B cell (primary cell): ENCODE data around the gene GJC1. TPM values are rescaled to one million over a fixed set of nuclear protein-coding genes. Genes with fewer than 3 reads are reported as not detected.

Experiments used
- ATAC-seq: fragments of 200-7000 bp; cut with Tn5 transposase; one replicate; pipeline ENCODE4 v1.10.0; 2021; ENCODE audit warnings: low read depth, mild to moderate bottlenecking, moderate number of reproducible peaks, moderate library complexity
- CTCF ChIA-PET: fragments of 350-600 bp; sonication (Branson Sonifier 250); formaldehyde crosslinking; loops from one replicate; lab custom pipeline; 2021; ENCODE audit warnings: antibody characterized with exemption, inconsistent platforms; lab: Charles Lee
- POLR2A ChIA-PET: fragments of 350-600 bp; sonication (Branson Sonifier 250); formaldehyde crosslinking; loops from one replicate; lab custom pipeline; 2021; ENCODE audit warnings: antibody characterized with exemption; lab: Charles Lee
- DNase-seq: peaks from one replicate; pipeline ENCODE4 v3.0.0; 2013
- H2AFZ ChIP-seq: 2 replicates; pipeline ENCODE4 v1.6.1; 2012; ENCODE audit warnings: mild to moderate bottlenecking, low read depth, low read length; ENCODE audit not compliant: insufficient read depth, poor library complexity, severe bottlenecking
- H3K27ac ChIP-seq, 2 donors: 1 replicate in 1 of 2; 2 replicates in 1 of 2; pipeline ENCODE4 v1.5.1; 2012 to 2013; ENCODE audit warnings: low read length in 2 of 2, mild to moderate bottlenecking in 2 of 2, moderate library complexity in 1 of 2
- H3K27me3 ChIP-seq, 4 experiments: fragments of 200-600 bp in 1 of 4; sonication (generic) in 1 of 4; replicated peaks in 1 of 4; 1 replicate in 2 of 4; 2 replicates in 2 of 4; pipeline versions ENCODE4 v1.6.1 to v1.7.0; 2013 to 2016; ENCODE audit warnings: low read length in 3 of 4, mild to moderate bottlenecking in 2 of 4, mixed read lengths in 1 of 4, moderate library complexity in 1 of 4; ENCODE audit not compliant: insufficient read depth in 4 of 4, control insufficient read depth in 3 of 4; ENCODE audit errors: control extremely low read depth in 1 of 4
- H3K36me3 ChIP-seq, 2 experiments: replicated peaks in 1 of 2; 1 replicate in 1 of 2; 2 replicates in 1 of 2; pipeline versions ENCODE4 v1.6.1 to v1.7.1; 2013; ENCODE audit warnings: low read length in 1 of 2; ENCODE audit not compliant: insufficient read depth in 2 of 2, control insufficient read depth in 1 of 2; ENCODE audit errors: control extremely low read depth in 1 of 2, extremely low read depth in 1 of 2
- H3K4me1 ChIP-seq, 2 donors: fragments of 200-600 bp in 1 of 2; sonication (generic) in 1 of 2; 1 replicate in 1 of 2; 2 replicates in 1 of 2; pipeline versions ENCODE4 v1.5.1 to v1.6.1; 2013 to 2017; ENCODE audit warnings: low read length in 2 of 2; ENCODE audit not compliant: control insufficient read depth in 2 of 2, insufficient read depth in 2 of 2
- H3K4me2 ChIP-seq: replicated peaks from 2 replicates; pipeline ENCODE3; 2012; ENCODE audit warnings: mild to moderate bottlenecking, low read depth, low read length; ENCODE audit not compliant: poor library complexity, severe bottlenecking
- H3K4me3 ChIP-seq, 5 experiments: fragments of 200-600 bp in 1 of 5; sonication (generic) in 1 of 5; 1 replicate in 3 of 5; 2 replicates in 2 of 5; pipeline versions ENCODE4 v1.5.1 to v1.7.0; 2011 to 2016; ENCODE audit warnings: low read length in 4 of 5, mild to moderate bottlenecking in 4 of 5, low read depth in 2 of 5, control low read depth in 1 of 5, moderate library complexity in 1 of 5; ENCODE audit not compliant: insufficient read depth in 1 of 5; ENCODE audit errors: control extremely low read depth in 1 of 5, extremely low read depth in 1 of 5
- H3K79me2 ChIP-seq: fragments of 200-600 bp; sonication (generic); one replicate; pipeline ENCODE4 v1.6.0; 2016; ENCODE audit warnings: low read length; ENCODE audit not compliant: control insufficient read depth, insufficient read depth
- H3K9ac ChIP-seq: fragments of 200-600 bp; sonication (generic); 2 replicates; pipeline ENCODE4 v1.6.1; 2017; ENCODE audit warnings: mild to moderate bottlenecking, low read length, moderate library complexity
- H3K9me3 ChIP-seq, 3 donors: one replicate each; pipeline versions ENCODE4 v1.6.1 to v1.7.1; 2013; ENCODE audit warnings: low read length in 2 of 3; ENCODE audit not compliant: control insufficient read depth in 2 of 3, insufficient read depth in 1 of 3; ENCODE audit errors: control extremely low read depth in 1 of 3
- H4K20me1 ChIP-seq: 2 replicates; pipeline ENCODE4 v1.6.0; 2012; ENCODE audit warnings: mild to moderate bottlenecking, low read length; ENCODE audit not compliant: insufficient read depth, control insufficient read depth, poor library complexity, severe bottlenecking
- H3K27ac Mint-ChIP-seq: one replicate; pipeline ENCODE4 v1.8.0; 2021; ENCODE audit warnings: mixed read lengths
- H3K27me3 Mint-ChIP-seq: one replicate; pipeline ENCODE4 v1.8.0; 2021; ENCODE audit warnings: mixed read lengths
- H3K4me1 Mint-ChIP-seq: one replicate; pipeline ENCODE4 v1.8.0; 2021; ENCODE audit warnings: mixed read lengths
- H3K4me3 Mint-ChIP-seq: one replicate; pipeline ENCODE4 v1.8.0; 2021; ENCODE audit warnings: mixed read lengths
- H3K9me3 Mint-ChIP-seq: one replicate; pipeline ENCODE4 v1.8.0; 2022; ENCODE audit warnings: mixed read lengths; ENCODE audit not compliant: insufficient read depth
- CTCF ChIP-seq: fragments of 200-600 bp; IDR thresholded peaks from one replicate; pipeline ENCODE4 v1.8.0; 2022; ENCODE audit warnings: antibody characterized with exemption, mild to moderate bottlenecking
- EZH2 ChIP-seq: IDR thresholded peaks from 2 replicates; pipeline ENCODE4 v1.6.1; 2012; ENCODE audit warnings: borderline replicate concordance, low read depth, mild to moderate bottlenecking, moderate library complexity, low read length; ENCODE audit not compliant: insufficient read depth, poor library complexity, severe bottlenecking
- WGBS: methylation state at CpG from one replicate; pipeline ENCODE4 v1.1.5; 2013; ENCODE audit warnings: missing lambda C conversion rate; ENCODE audit not compliant: insufficient coverage; 5-methylcytosine and 5-hydroxymethylcytosine counted together
- intact Hi-C: fragments of 100-400 bp; cut with micrococcal nuclease; formaldehyde crosslinking; loops from one replicate; pipeline ENCODE4 v1.10.0; 2022
- polyA plus RNA-seq: library from polyadenylated mRNA; depleted of rRNA; stranded (reverse); fragments of >200 nt; gene quantifications from 2 replicates; pipeline ENCODE4 v1.2.3, GENCODE V29; 2012
- total RNA-seq, 2 donors: library from RNA; stranded (reverse); fragments of 120-200 nt in 1 of 2; gene quantifications; 1 replicate in 1 of 2; 2 replicates in 1 of 2; pipeline versions ENCODE4 v1.2.3 to v1.2.4, GENCODE V29; 2013 to 2022

GJC1 gene
- total and polyA plus RNA-seq, 2 donors (not counting 1 experiment from before 2014, with no cell fraction given): not detected

- H3K27me3 ChIP-seq: peaks cover 0 to 31% (median 12%) of the 10 kb centered on the region in 4 experiments
- peaks cover 0 to 6% (median 0%) of the 10 kb centered on the region in 3 donors for H3K9me3 ChIP-seq
- no peak overlapping the region for H3K9ac ChIP-seq
- intact Hi-C loops: no loop called here
- H3K4me3 ChIP-seq: no peak overlapping the region
- peaks cover 11 to 17% of the 10 kb centered on the region in 2 donors for H3K4me1 ChIP-seq
- 94% methylated on average over 4 of the region's 5 CpGs for WGBS
- ChIA-PET CTCF (interaction anchor here (2.2 kb wide), 1 partner anchor 16 kb away, joined by 5 read pairs; no protein-coding TSS in a partner anchor), POLR2A (no interaction called here)
- Mint-ChIP-seq H3K4me3 (no peak overlapping the region), H3K27me3 (peaks cover 18% of the 10 kb centered on the region), H3K27ac (no peak overlapping the region), H3K4me1 (peaks cover 5% of the 10 kb centered on the region), H3K9me3 (no peaks in the 10 kb centered on the region)
- no peak overlapping the region for H2AFZ ChIP-seq
- no peaks in the 10 kb centered on the region for H3K36me3 ChIP-seq
- H3K79me2 ChIP-seq: no peaks in the 10 kb centered on the region
- TF ChIP-seq CTCF (no peak), EZH2 (no peak)
- DNase-seq: no peak
- no peak for ATAC-seq
- H4K20me1 ChIP-seq: no peaks in the 10 kb centered on the region
- no peak overlapping the region for H3K27ac ChIP-seq
- H3K4me2 ChIP-seq: no peak overlapping the region
These were observed 66.9 kb downstream of the GJC1 start for GRCh38 chr17:44763170-44763569.

- Mint-ChIP-seq H3K27ac (no peak overlapping the region), H3K27me3 (peaks cover 27% of the 10 kb centered on the region), H3K4me3 (no peak overlapping the region), H3K4me1 (peaks cover 3% of the 10 kb centered on the region), H3K9me3 (no peaks in the 10 kb centered on the region)
- intact Hi-C loops: no loop called here
- Histone ChIP-seq H3K27me3 (peaks cover 0 to 37% (median 15%) of the 10 kb centered on the region in 4 experiments), H3K79me2 (no peaks in the 10 kb centered on the region), H3K36me3 (no peaks in the 10 kb centered on the region), H2AFZ (no peak overlapping the region), H3K4me2 (no peak overlapping the region), H4K20me1 (no peaks in the 10 kb centered on the region), H3K4me3 (no peak overlapping the region), H3K4me1 (peaks cover 11 to 12% of the 10 kb centered on the region in 2 donors), H3K9me3 (peaks cover 0 to 6% (median 0%) of the 10 kb centered on the region in 3 donors), H3K27ac (no peak overlapping the region), H3K9ac (no peak overlapping the region)
- CTCF ChIA-PET: interaction anchor here (2.2 kb wide), 1 partner anchor 17 kb away, joined by 5 read pairs; no protein-coding TSS in a partner anchor
- WGBS: 94% methylated on average over 10 of the region's 17 CpGs
- POLR2A ChIA-PET: interaction anchor here (0.7 kb wide), 1 partner anchor 873 kb away, joined by 3 read pairs; no protein-coding TSS in a partner anchor
- TF ChIP-seq CTCF (no peak), EZH2 (no peak)
- no peak for DNase-seq
- no peak for ATAC-seq
These were observed 67.9 kb downstream of the GJC1 start for GRCh38 chr17:44761932-44762810.
